Myocyte (in vitro differentiated cells): Measurements from ENCODE around the gene ARMC2. TPM values are rescaled to one million over a fixed set of nuclear protein-coding genes. Genes with fewer than 3 reads are reported as not detected.

Source experiments
- DNase-seq: peaks from one replicate; pipeline ENCODE4 v3.0.0-alpha.2; 2012; ENCODE audit warnings: low read depth
- total RNA-seq: library from RNA; depleted of rRNA; stranded (reverse); fragments of >200 nt; gene quantifications from 2 replicates; pipeline ENCODE4 v1.2.3, GENCODE V29; 2014

ARMC2 gene
- total RNA-seq, 1 donor from 2014 or later: 2.3 TPM

DNA sequence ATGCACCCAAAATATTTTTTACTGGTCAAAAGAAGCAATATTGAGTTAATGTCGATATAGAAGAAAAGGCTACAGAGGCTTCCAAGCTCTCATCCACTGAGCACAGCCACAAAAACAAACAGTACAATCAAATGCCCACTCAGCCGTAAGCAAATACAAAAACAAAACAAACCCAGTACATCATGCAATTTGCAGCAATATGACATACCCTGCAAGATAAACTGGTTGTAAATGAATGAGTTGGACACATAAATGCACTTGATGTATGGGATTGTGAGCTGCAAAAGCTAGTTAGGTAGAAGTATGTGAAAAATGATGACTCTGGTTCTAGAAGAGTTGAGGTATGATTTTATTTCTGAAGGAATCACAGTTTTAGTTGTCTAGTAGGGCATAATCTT is 162.5 kb downstream of the ARMC2 start:
- DNase-seq: no peak

DNA sequence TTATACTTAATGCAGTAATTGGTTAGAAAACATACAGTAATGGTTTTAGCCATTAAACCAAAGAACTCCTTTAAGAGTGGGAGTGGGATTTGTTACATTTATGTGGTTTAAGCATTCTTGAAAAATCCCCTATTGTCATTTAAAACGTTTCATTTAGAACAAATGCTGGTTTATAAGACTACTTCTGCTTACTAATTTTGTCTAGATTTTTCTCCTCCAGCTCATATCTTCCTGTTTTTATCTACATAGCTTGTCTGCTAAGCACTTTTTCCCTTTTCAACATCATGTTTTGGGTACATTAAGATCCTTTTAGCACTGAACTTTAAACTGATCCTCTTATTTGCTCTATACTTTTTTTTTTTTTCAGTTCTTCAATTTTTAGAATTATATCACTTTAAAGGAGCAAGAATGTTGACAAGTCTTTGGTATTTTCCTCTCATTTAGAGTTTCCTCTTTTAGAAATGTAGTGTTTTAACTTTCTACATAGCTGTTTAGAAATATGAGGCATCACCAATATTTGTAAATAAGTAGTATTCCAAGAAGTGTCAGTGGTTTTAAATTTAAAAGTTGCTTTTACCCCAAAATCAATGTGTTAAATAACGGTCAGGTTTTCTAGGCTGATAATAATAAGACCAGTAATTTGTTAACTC is 165.6 kb downstream of the ARMC2 start:
- DNase-seq: no peak

DNA sequence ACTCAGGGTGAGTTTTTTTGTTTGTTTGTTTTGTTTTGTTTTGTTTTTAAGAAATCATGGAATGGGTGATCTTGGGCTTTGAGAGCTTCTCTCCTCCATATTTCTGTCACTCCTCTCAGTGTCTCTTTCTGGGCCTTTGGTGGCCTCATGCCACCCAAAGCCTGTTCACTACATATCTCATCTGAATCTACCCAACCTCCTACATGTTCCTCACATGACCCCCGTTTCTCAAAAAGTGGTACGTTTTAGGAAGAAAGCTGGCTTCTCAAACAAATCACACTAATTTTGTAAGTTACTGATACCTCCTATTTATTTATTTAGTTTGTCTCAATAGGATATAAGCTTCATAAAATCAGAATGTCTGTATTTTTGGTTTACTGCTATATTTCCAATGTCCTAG is 166.4 kb downstream of the ARMC2 start:
- DNase-seq: no peak

DNA sequence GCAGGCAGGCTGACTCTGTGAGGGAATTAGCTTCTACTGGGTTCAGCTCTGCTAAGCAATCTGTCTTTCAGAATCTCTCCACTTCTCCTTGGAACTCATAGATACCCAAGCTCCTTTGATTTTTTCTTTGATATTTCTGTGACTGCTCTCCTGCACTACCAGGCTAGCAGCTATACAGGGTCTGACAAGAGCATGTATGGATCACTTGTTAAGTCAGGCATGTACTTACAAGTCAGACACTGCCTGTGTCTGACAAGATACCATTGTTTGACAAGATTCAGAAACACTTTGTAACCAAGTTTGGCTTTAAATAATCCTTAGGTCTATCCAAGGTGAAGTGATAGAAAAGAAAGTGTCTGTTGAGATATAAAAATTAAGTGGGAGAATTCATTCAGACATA is 167.0 kb downstream of the ARMC2 start:
- no peak for DNase-seq

DNA sequence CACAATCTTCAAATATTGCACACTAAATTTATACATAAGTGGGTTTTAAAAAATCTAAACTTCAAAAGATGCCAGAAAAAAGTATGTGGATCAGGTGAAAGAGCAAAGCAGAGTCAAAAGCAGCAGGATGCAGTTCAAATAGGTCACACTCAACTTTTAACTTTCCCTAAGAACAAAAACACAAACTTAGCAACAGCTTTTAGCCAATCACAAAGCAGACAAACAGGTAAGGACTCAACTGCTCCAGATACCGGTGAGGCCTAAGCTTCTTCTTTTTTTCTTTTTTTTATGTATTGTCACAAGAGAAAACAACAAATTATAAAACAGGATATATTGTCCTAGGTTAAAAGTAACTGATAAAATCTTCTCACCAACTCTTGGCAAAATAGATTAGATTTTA is 171.7 kb downstream of the ARMC2 start:
- no peak for DNase-seq

DNA sequence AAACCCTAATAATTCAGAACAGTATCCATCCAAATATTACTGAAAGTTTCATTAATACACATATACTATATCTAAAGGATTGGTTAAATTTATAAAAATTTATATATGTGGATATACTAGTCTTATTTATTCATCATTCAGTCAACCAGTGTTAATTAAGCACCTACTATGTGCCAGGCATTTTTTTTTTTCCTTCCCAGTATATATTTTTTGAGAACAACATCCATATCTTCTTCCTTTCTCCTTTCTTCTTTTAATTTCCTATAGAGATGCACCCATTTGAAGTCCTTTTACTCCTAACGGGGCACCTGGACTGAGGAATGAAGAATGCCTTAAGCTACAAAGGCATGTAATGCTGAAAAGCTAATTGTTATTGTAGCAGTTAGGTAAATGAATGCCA is 173.6 kb downstream of the ARMC2 start:
- DNase-seq: no peak

DNA sequence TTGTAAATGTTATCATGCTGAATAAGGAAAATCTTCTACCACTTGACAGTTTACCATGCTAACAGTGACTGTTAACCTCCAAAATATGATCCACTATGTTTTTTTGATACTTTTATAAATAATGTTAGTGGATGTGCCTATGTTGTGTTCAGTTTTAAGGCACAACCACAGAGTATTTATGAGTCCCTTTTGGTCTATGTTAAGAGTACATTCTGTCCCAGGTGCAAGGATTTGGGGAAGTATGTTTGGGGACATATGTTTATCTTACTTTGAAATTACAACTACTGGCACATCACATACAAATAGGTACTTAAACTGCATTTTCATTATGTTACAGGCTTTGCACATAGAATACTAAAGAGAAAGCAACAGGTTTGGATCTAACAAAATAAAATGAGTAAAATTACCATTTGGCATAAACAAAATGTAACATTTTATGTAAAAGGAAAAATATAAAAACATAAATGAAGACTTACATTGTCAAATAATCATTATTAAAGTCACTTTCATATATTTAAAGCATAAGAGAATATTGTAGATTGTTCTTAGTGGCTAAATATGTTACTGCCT is 175.2 kb downstream of the ARMC2 start:
- DNase-seq: no peak

Other genes with a start within 250 kb of the ARMC2 start
- gene SESN1, start 246.4 kb downstream of the ARMC2 start, total RNA-seq: 48.5 and 50.0 TPM in 2 replicates
- gene CEP57L1, start 247.1 kb downstream of the ARMC2 start, total RNA-seq: 20.0 and 25.3 TPM in 2 replicates